ENCODE data around the gene TRHDE. TPM values are rescaled to one million over a fixed set of nuclear protein-coding genes. Genes with fewer than 3 reads are reported as not detected.
"Not testable (repeated sequence)": the region's sequence is repeated elsewhere in the genome, so short reads cannot be mapped to it uniquely, and the experiment has no call there.

Gene TRHDE
- total RNA-seq, 1 experiment from 2014 or later = 24.5 TPM

GRCh38 chr12:72510772-72511171 is 238.6 kb downstream of the TRHDE start:
- TF ChIP-seq, protein P1, sequence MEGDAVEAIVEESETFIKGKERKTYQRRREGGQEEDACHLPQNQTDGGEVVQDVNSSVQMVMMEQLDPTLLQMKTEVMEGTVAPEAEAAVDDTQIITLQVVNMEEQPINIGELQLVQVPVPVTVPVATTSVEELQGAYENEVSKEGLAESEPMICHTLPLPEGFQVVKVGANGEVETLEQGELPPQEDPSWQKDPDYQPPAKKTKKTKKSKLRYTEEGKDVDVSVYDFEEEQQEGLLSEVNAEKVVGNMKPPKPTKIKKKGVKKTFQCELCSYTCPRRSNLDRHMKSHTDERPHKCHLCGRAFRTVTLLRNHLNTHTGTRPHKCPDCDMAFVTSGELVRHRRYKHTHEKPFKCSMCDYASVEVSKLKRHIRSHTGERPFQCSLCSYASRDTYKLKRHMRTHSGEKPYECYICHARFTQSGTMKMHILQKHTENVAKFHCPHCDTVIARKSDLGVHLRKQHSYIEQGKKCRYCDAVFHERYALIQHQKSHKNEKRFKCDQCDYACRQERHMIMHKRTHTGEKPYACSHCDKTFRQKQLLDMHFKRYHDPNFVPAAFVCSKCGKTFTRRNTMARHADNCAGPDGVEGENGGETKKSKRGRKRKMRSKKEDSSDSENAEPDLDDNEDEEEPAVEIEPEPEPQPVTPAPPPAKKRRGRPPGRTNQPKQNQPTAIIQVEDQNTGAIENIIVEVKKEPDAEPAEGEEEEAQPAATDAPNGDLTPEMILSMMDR (conservative IDR thresholded peaks at IDR 0.05; ENCODE audit: low read depth, low read length) = no peak
- TF ChIP-seq EZH2 (IDR thresholded peaks at IDR 0.05; ENCODE audit: borderline replicate concordance, low read depth, low read length, poor library complexity, severe bottlenecking) = no peak
- BruUV-seq (replicated peaks) = no TSS peak
- no peaks in the 10 kb centered on the region for H3K27me3 ChIP-seq (replicated peaks; ENCODE audit: insufficient read depth, low read depth, low read length, poor library complexity)

GRCh38 chr12:72511498-72511897 is 239.3 kb downstream of the TRHDE start:
- Histone ChIP-seq H3K4me1 (ENCODE audit: insufficient read depth, low read length, poor library complexity, severe bottlenecking) (no peaks in the 10 kb centered on the region), H3K27me3 (replicated peaks; ENCODE audit: insufficient read depth, low read depth, low read length, poor library complexity) (no peaks in the 10 kb centered on the region), H3K36me3 (ENCODE audit: insufficient read depth, low read length, poor library complexity, severe bottlenecking) (no peaks in the 10 kb centered on the region), H3K9me3 (ENCODE audit: low read depth, low read length, poor library complexity, severe bottlenecking) (no peaks in the 10 kb centered on the region), H3K4me3 (ENCODE audit: low read depth, low read length, poor library complexity, severe bottlenecking) (no peak overlapping the region), H3K27ac (ENCODE audit: low read depth, low read length, poor library complexity, severe bottlenecking) (no peak overlapping the region)
- ChIA-PET CTCF (no interaction called here), POLR2A (ENCODE audit: low non-redundant PET) (no interaction called here)
- DNase-seq (ENCODE audit: low spot score) = no peak
- intact Hi-C loops (cut with micrococcal nuclease; ENCODE audit: unreplicated experiment) = no loop called here
- no TSS peak for BruUV-seq (replicated peaks)
- TF ChIP-seq, protein P1 (conservative IDR thresholded peaks at IDR 0.05; ENCODE audit: low read depth, low read length) = no peak
- no peak for TF ChIP-seq EZH2 (IDR thresholded peaks at IDR 0.05; ENCODE audit: borderline replicate concordance, low read depth, low read length, poor library complexity, severe bottlenecking)

More at GRCh38 chr12:72510772-72511171, 238.6 kb downstream of the TRHDE start:
- ChIA-PET POLR2A (ENCODE audit: low non-redundant PET) (no interaction called here), CTCF (no interaction called here)
- Histone ChIP-seq H3K4me1 (ENCODE audit: insufficient read depth, low read length, poor library complexity, severe bottlenecking) (no peaks in the 10 kb centered on the region), H3K36me3 (ENCODE audit: insufficient read depth, low read length, poor library complexity, severe bottlenecking) (no peaks in the 10 kb centered on the region), H3K9me3 (ENCODE audit: low read depth, low read length, poor library complexity, severe bottlenecking) (no peaks in the 10 kb centered on the region), H3K27ac (ENCODE audit: low read depth, low read length, poor library complexity, severe bottlenecking) (no peak overlapping the region), H3K4me3 (ENCODE audit: low read depth, low read length, poor library complexity, severe bottlenecking) (no peak overlapping the region)
- no peak for DNase-seq (ENCODE audit: low spot score)
- intact Hi-C loops (cut with micrococcal nuclease; ENCODE audit: unreplicated experiment) = no loop called here

GRCh38 chr12:72511906-72512305 is 239.7 kb downstream of the TRHDE start:
- no peak overlapping the region for H3K27ac ChIP-seq (ENCODE audit: low read depth, low read length, poor library complexity, severe bottlenecking)
- H3K4me3 ChIP-seq (ENCODE audit: low read depth, low read length, poor library complexity, severe bottlenecking) = no peak overlapping the region
- no peak for TF ChIP-seq EZH2 (IDR thresholded peaks at IDR 0.05; ENCODE audit: borderline replicate concordance, low read depth, low read length, poor library complexity, severe bottlenecking)
- TF ChIP-seq, protein P1 (conservative IDR thresholded peaks at IDR 0.05; ENCODE audit: low read depth, low read length) = no peak
- intact Hi-C loops (cut with micrococcal nuclease; ENCODE audit: unreplicated experiment) = no loop called here
- POLR2A ChIA-PET (ENCODE audit: low non-redundant PET) = no interaction called here
- H3K36me3 ChIP-seq (ENCODE audit: insufficient read depth, low read length, poor library complexity, severe bottlenecking) = no peaks in the 10 kb centered on the region
- CTCF ChIA-PET = no interaction called here
- no TSS peak for BruUV-seq (replicated peaks)
- no peaks in the 10 kb centered on the region for H3K9me3 ChIP-seq (ENCODE audit: low read depth, low read length, poor library complexity, severe bottlenecking)
- DNase-seq (ENCODE audit: low spot score) = no peak
- H3K27me3 ChIP-seq (replicated peaks; ENCODE audit: insufficient read depth, low read depth, low read length, poor library complexity) = no peaks in the 10 kb centered on the region
- no peaks in the 10 kb centered on the region for H3K4me1 ChIP-seq (ENCODE audit: insufficient read depth, low read length, poor library complexity, severe bottlenecking)

DNA sequence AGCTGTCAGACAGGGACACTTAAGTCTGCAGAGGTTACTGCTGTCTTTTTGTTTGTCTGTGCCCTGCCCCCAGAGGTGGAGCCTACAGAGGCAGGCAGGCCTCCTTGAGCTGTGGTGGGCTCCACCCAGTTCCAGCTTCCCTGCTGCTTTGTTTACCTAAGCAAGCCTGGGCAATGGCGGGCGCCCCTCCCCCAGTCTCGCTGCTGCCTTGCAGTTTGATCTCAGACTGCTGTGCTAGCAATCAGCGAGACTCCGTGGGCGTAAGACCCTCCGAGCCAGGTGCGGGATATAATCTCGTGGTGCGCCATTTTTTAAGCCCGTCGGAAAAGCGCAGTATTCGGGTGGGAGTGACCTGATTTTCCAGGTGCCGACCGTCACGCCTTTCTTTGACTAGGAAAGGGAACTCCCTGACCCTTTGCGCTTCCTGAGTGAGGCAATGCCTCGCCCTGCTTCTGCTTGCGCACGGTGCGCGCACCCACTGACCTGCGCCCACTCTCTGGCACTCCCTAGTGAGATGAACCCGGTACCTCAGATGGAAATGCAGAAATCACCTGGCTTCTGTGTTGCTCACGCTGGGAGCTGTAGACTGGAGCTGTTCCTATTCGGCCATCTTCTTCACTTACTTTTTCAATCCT is 248.0 kb downstream of the TRHDE start:
- POLR2A ChIA-PET (ENCODE audit: low non-redundant PET); DNase-seq (ENCODE audit: low spot score); CTCF ChIA-PET; intact Hi-C loops (cut with micrococcal nuclease; ENCODE audit: unreplicated experiment); H3K4me1 ChIP-seq (ENCODE audit: insufficient read depth, low read length, poor library complexity, severe bottlenecking); BruUV-seq (replicated peaks); H3K27ac ChIP-seq (ENCODE audit: low read depth, low read length, poor library complexity, severe bottlenecking); H3K27me3 ChIP-seq (replicated peaks; ENCODE audit: insufficient read depth, low read depth, low read length, poor library complexity); H3K4me3 ChIP-seq (ENCODE audit: low read depth, low read length, poor library complexity, severe bottlenecking); H3K36me3 ChIP-seq (ENCODE audit: insufficient read depth, low read length, poor library complexity, severe bottlenecking); H3K9me3 ChIP-seq (ENCODE audit: low read depth, low read length, poor library complexity, severe bottlenecking): not testable (repeated sequence)
